Measurements from ENCODE around the gene MAPK10. TPM values are rescaled to one million over a fixed set of nuclear protein-coding genes. Genes with fewer than 3 reads are reported as not detected.

MAPK10 gene
- total and polyA plus RNA-seq, 10 of the 15 experiments (the other 5 are each of a cell fraction or from before 2014, with no cell fraction given) = 1.1 to 4.2 (median 2.4) TPM

DNA sequence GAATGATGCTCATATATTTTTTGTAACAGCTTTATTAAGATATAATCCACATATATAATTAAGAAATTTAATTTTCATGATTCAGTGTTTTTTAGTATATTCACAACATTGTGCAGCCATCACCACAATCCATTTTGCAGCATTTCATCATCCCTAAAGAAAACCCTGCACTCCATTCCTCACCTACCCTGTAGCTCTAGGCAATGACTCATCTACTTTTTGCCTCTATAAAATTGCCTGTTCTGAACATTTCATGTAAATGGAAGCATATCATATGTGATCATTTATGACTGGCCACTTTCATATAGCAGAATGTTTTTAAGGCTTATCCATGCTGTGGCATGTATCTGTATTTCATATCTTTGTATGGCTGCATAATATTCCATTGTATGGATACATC, 339.9 kb downstream of the MAPK10 start:
- POLR2A ChIA-PET = no interaction called here
- no peaks in the 10 kb centered on the region for H3K36me3 ChIP-seq (ENCODE audit: control insufficient read depth in 2 of 2, insufficient read depth in 2 of 2, low read length in 1 of 2)
- FAIRE-seq (no peak), ATAC-seq (no peak), DNase-seq (ENCODE audit: low read depth, low spot score) (no peak)
- H2AFZ ChIP-seq (ENCODE audit: control insufficient read depth, low read depth, low read length) = no peak overlapping the region
- H3K27ac ChIP-seq (ENCODE audit: control insufficient read depth, insufficient read depth) = no peak overlapping the region
- H3K9ac ChIP-seq (ENCODE audit: control insufficient read depth, insufficient read depth, low read length) = no peak overlapping the region
- H3K4me2 ChIP-seq (ENCODE audit: control insufficient read depth, insufficient read depth) = no peak overlapping the region
- H3K27me3 ChIP-seq (replicated peaks in 1 of 2; ENCODE audit: control insufficient read depth in 2 of 2, insufficient read depth in 2 of 2, low read length in 1 of 2) = no peaks in the 10 kb centered on the region
- RAD21 ChIA-PET (ENCODE audit: unreplicated experiment) = no interaction called here
- intact Hi-C loops (cut with micrococcal nuclease; ENCODE audit: unreplicated experiment) = no loop called here
- H3K79me2 ChIP-seq (ENCODE audit: control insufficient read depth, insufficient read depth, low read length) = no peaks in the 10 kb centered on the region
- TF ChIP-seq BRCA1 (IDR thresholded peaks at IDR 0.05; ENCODE audit: low read depth, low read length) (no peak), RUNX3 (IDR thresholded peaks at IDR 0.05; ENCODE audit: low read length) (no peak), MYB (IDR thresholded peaks at IDR 0.05; ENCODE audit: borderline replicate concordance, low read depth, low read length) (no peak), KLF5 (IDR thresholded peaks at IDR 0.05; ENCODE audit: partially characterized antibody) (no peak)
- TF ChIP-seq, protein P1, sequence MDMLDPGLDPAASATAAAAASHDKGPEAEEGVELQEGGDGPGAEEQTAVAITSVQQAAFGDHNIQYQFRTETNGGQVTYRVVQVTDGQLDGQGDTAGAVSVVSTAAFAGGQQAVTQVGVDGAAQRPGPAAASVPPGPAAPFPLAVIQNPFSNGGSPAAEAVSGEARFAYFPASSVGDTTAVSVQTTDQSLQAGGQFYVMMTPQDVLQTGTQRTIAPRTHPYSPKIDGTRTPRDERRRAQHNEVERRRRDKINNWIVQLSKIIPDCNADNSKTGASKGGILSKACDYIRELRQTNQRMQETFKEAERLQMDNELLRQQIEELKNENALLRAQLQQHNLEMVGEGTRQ (IDR thresholded peaks at IDR 0.05; ENCODE audit: borderline replicate concordance, low read depth, low read length) = no peak
- TF ChIP-seq, protein P2, sequence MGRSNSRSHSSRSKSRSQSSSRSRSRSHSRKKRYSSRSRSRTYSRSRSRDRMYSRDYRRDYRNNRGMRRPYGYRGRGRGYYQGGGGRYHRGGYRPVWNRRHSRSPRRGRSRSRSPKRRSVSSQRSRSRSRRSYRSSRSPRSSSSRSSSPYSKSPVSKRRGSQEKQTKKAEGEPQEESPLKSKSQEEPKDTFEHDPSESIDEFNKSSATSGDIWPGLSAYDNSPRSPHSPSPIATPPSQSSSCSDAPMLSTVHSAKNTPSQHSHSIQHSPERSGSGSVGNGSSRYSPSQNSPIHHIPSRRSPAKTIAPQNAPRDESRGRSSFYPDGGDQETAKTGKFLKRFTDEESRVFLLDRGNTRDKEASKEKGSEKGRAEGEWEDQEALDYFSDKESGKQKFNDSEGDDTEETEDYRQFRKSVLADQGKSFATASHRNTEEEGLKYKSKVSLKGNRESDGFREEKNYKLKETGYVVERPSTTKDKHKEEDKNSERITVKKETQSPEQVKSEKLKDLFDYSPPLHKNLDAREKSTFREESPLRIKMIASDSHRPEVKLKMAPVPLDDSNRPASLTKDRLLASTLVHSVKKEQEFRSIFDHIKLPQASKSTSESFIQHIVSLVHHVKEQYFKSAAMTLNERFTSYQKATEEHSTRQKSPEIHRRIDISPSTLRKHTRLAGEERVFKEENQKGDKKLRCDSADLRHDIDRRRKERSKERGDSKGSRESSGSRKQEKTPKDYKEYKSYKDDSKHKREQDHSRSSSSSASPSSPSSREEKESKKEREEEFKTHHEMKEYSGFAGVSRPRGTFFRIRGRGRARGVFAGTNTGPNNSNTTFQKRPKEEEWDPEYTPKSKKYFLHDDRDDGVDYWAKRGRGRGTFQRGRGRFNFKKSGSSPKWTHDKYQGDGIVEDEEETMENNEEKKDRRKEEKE (IDR thresholded peaks at IDR 0.05) = no peak
- TF ChIP-seq, protein P3, sequence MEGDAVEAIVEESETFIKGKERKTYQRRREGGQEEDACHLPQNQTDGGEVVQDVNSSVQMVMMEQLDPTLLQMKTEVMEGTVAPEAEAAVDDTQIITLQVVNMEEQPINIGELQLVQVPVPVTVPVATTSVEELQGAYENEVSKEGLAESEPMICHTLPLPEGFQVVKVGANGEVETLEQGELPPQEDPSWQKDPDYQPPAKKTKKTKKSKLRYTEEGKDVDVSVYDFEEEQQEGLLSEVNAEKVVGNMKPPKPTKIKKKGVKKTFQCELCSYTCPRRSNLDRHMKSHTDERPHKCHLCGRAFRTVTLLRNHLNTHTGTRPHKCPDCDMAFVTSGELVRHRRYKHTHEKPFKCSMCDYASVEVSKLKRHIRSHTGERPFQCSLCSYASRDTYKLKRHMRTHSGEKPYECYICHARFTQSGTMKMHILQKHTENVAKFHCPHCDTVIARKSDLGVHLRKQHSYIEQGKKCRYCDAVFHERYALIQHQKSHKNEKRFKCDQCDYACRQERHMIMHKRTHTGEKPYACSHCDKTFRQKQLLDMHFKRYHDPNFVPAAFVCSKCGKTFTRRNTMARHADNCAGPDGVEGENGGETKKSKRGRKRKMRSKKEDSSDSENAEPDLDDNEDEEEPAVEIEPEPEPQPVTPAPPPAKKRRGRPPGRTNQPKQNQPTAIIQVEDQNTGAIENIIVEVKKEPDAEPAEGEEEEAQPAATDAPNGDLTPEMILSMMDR (IDR thresholded peaks at IDR 0.05 in 2 of 3, conservative IDR thresholded peaks at IDR 0.05 in 1 of 3; ENCODE audit: control insufficient read depth in 2 of 3, extremely low read depth in 1 of 3, insufficient read depth in 1 of 3, low read depth in 3 of 3, low read length in 3 of 3) = no peak
- TF ChIP-seq, protein P4, sequence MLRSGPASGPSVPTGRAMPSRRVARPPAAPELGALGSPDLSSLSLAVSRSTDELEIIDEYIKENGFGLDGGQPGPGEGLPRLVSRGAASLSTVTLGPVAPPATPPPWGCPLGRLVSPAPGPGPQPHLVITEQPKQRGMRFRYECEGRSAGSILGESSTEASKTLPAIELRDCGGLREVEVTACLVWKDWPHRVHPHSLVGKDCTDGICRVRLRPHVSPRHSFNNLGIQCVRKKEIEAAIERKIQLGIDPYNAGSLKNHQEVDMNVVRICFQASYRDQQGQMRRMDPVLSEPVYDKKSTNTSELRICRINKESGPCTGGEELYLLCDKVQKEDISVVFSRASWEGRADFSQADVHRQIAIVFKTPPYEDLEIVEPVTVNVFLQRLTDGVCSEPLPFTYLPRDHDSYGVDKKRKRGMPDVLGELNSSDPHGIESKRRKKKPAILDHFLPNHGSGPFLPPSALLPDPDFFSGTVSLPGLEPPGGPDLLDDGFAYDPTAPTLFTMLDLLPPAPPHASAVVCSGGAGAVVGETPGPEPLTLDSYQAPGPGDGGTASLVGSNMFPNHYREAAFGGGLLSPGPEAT (IDR thresholded peaks at IDR 0.05; ENCODE audit: low read depth) = no peak
- CTCF ChIA-PET = interaction anchor here (0.6 kb wide), 1 partner anchor 23 kb away, joined by 3 read pairs; no protein-coding TSS in a partner anchor
- no peaks in the 10 kb centered on the region for H4K20me1 ChIP-seq (ENCODE audit: control insufficient read depth, insufficient read depth)
- no peak overlapping the region for H3K4me3 ChIP-seq
- in situ Hi-C loops (cut with MboI) = no loop called here
- BruUV-seq (replicated peaks) = no TSS peak
- no peaks in the 10 kb centered on the region for H3K4me1 ChIP-seq (ENCODE audit: control insufficient read depth, insufficient read depth, low read length)
- no peaks in the 10 kb centered on the region for H3K9me3 ChIP-seq (replicated peaks; ENCODE audit: control insufficient read depth, insufficient read depth, low read length)
- SMC1A ChIA-PET (ENCODE audit: uncharacterized antibody, unreplicated experiment) = no interaction called here

Measured in GM12878 (cell line).